HG03175 (cell line): ENCODE measurements around the gene ELMO1.

Experiments used
- ATAC-seq: cut with Tn5 transposase; IDR thresholded peaks from one replicate; pipeline ENCODE4 v1.9.1; 2021; ENCODE audit warnings: mild to moderate bottlenecking, moderate library complexity; ENCODE audit not compliant: unreplicated experiment

Gene ELMO1

DNA sequence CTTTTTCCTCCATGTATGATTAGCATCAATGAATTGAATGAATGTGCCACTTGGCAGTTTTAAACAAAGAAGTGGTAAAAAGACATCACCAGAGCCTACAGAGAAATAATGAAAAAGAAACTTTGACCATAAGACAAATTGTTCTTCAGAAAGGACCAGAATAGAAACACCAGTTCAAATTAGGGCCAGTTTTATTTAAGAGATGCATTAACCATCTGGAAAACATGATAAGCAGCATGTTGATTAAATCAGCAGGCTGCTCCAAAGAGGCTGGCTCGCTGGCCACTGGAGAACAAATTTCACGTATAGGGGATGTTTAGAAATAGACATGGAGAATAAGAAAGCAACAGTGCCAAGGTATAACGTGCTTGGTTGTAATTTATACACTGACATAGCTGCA lies 482.0 kb downstream of the ELMO1 start:
- no peak for ATAC-seq

DNA sequence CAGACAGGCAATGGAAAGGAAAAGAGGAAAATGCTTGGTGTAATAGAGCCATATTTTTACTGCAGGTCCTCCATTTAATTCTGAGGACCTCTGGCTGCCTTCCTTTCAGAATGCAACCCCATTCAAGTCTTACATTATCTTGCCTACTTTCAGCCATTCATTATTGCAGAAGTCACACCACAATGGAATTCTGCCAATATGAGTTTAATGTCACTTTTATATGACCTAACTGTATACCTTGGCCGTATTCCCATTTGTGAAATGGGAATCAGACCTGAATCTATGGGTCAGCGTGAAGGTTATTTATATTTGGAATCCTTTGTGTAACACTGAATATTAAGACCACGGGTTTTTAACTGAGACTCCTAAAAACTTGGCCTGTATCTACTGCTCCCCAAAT lies 482.6 kb downstream of the ELMO1 start:
- ATAC-seq: no peak

DNA sequence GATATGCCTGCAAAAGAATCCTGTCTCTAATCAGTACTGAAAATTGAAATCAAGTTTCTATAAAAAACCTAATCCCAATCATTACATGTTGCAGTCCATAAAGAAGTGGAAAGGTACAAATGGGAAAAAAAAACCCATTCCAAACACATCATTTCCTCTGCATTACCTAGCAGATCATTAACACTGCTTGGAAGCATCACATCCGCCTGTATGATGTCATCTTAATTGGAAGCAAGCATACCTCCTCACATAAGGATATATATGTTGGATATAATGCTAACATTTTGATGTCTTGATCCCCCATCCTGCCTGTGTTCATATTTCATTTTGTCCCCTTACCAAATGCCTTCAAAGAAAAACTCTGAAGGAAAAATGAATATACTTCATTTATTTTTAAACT lies 483.0 kb downstream of the ELMO1 start:
- ATAC-seq: no peak

DNA sequence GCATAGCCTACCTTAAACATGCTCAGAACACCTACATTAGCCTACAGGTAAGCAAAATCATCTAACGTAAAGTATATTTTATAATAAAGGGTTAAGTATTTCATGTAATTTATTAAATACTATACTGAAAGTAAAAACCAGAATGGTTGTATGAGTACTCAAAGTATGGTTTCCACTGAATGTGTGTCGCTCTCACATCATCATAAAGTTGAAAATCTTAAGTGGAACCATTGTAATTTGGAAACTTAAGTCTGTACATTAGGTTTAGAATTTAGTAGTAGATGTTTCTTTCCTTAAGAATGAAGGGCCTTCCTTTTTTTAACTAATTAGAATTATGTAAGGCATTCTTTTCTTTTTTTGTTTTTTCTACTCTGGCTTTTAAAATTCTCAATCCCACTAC lies 484.4 kb downstream of the ELMO1 start:
- no peak for ATAC-seq

DNA sequence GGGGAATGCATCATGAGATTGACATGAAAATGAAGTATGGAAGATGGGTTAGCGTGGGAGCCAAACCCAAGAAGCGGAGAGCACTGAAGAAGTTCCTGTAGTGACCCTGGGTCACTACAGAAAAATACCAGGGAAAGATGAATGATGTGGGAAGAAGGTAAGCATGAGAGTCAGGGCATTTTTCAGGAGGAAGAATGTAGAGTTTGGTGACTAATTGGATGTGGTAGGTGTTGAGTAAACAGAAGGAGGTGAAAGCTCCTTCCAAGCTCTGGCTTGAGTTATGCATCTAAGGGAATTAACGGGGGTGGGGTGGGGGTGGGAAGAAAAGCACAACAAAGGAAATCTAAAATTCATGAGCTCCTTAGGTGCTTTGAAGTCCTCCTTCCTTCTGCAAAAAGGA lies 486.3 kb downstream of the ELMO1 start:
- no peak for ATAC-seq

DNA sequence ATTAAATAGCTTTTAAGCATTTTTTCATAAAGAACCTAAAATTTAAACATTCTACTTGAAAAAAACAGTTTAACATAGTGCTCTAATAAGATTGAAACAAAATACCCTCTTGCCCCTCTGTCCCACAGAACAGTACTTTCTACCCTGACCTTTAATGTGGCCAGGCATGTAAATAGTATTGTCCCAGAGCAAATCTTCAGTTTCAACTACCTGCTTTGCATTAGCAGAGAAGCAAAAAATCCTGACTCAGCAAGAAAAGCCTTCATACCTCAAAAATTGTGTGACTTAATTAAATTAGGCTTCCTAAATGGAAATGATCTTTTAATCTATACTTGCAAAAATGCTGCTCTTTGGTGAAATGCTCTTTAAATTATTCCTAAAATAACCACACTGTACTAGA lies 487.0 kb downstream of the ELMO1 start:
- ATAC-seq: no peak

DNA sequence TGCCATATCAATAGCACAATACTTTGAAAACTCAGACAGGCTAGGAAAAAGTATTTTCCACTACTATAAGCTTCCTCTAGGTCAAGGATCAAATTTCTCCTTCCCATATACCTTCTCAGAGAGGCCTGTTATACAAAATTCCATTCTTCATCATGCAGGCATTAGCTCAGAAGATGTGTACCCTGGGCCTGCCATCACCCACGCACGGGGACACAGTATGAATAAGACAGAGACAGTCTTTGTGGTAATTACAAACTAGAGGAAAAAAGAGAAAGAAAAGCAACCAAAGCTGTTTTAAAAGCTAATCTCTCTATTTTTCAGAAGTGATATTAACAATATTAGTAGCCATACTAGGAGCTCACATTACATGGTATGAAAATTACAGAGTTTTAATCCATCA lies 487.6 kb downstream of the ELMO1 start:
- ATAC-seq: no peak

DNA sequence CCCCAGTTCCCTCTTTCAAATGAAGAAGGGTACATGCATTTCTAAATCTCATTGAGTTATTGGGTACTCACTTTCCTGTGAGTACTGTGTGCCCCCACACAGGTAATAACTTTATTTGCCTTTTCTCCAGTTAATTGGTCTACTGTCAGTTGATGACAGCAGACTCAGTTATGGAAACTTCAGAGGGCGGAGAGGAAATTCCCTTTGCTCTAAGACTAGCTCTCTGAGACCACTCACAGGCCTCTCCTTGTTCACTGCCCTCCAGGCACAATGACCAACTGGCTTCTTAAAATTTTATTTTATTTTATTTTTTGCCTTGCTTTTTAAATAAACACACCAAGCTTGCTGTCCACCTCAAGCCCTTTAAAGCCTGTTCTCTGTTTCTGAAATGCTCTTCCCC lies 488.6 kb downstream of the ELMO1 start:
- no peak for ATAC-seq

DNA sequence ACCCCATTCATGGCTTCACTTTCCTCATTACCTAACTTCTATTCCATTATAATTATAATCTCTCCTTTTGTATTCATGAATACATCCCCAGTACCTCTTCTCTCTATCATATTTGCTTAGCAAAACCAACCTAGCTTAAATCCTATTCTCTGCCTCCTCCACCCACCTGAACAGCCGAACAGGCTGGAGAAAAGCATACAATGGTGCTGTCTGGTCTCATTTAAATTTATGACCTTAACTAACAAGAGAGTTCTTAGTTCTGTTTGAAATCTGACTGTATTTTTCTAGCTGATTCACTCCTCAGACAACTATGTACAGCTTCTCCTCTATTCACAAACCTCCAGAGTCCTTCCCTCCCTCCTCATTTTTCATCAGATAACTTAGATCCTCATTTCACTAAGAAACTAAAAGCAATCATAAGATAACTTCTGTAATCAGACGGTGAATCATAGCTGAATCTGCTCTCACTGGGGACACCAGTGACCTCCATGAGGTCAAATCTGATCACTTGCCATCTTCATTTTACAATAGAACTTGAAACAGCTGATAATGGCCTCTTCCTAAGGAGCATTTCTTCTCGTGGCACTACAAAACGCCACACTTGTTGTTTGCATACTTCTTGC lies 490.4 kb downstream of the ELMO1 start:
- ATAC-seq: no peak

DNA sequence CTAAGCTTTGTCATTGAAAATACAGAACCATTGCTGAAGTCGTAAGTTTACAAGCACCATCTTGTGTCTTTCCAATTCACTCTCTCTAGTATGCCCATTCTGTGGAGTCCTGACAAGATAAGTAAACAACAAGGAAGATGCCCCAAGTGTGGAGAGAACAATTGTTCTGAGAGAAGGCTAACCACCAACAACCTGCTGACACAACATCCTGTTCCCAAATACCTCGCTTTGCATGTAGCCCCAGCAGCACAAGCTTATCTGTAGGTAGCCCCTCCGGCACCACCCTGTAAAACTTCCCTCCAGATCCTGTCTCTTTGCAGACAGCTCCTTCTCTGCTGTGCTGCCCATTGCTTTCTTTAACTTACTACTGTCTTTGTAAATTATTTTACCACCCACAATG lies 491.0 kb downstream of the ELMO1 start:
- no peak for ATAC-seq

DNA sequence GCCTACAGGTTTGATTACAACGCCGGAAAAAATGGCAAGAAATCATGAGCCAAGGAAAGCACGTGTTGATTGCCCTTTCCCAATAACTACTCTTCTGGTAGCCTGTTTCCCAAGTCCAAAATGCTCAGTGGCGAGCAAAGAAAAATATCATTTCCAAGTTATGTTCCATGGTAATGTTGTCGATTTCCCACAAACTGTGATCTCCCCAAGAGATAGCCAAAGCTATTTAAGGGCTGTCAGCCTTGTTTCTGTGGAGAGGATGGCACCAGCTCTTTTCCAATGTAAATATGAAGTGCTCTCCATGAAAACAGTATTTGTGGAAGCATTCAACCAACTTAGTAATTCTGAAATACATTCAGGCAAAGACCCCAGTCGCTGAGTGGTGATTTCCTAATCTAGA lies 491.9 kb downstream of the ELMO1 start:
- ATAC-seq: no peak

DNA sequence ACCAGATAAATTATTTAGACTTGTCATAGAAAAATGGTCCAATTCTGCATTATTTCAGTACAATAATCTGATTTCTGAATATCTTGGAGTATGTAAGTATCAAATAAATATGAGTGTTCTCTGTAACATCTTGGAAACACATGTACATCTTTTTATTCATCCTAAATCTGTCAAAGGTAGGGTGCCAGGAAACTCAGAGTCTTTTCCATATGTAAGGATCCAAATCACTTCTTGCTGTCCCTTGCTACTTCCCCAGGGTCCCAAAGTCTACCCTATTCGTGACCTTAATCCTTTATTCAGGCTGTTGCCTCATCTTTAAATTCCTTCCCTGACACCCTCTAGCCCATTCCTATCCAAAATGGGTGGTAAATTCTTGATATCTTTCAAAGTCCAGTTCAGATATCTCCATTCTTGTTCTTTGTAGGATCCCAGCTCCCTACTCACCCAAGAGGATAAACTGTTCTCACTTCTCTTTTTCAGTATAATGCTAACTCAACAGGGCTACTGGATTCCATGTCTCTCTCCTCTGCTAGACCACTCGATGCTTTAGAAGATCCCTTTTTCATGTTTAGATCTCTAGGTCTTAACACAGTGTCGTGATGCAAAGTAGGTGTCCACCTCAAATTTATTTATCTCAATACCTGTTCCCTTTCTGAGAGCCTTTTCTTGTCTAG lies 493.1 kb downstream of the ELMO1 start:
- ATAC-seq: no peak

DNA sequence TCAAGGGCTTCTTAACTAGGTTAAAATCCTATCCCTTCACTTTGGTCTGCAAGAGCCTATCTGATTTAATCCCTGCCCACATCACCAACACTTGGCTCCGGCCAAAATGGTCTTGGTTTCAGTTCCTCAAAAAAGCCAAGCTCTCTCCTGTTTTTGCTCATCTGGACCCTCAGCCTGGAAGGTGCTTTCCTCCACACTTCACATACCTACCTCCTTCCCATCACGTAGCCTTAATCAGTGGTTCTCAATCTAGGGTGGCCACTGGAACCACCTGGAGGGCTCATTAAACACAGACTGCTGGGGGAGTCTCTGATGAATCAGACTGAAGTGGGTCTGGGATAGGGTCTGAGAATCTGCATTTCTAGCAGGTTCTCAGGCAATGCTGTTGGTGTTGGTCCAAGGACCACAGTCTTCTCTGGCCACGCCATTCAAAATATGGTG lies 497.4 kb downstream of the ELMO1 start:
- peak; percentile 97 for ATAC-seq

DNA sequence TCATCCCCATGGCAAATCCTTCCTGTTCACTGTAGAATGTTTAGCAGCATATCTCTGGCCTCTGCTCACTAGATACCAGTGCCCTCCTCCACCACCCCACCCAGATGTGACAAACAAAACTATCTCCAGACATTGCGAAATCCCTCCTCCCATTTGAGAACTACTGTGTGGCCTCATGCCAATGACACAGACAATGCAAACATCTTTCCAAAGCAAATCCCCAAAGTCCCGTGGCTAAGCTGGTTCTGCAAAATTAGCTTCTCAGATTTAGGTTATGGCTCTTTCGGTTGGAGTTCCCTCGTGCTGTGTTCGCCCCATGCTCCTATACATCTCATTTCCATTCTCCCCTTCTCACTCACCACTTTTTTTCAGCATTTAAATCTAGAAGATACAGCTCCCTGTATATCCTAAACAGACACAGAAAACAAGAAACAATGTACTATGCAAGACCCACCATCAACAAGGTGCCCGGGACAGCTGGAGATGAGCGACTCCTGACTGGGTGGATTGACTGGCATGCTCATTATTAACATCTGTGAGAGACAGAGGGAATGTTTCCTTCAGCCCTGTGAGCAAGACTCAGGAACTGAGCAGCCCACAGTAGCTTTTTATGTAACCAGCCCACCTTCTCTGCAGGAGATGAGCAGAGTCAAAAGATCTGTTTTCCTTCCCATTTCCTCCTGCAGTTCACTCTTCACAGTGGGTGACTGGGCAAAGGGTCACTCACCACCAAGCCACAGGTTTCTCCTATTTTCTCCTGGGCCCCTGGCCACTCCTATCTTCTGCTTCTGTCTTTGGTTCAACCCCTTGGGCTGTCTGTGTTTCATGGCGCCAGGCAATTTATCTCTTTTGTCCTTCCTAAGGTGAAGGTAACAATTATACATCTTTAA lies 498.7 kb downstream of the ELMO1 start:
- no peak for ATAC-seq

DNA sequence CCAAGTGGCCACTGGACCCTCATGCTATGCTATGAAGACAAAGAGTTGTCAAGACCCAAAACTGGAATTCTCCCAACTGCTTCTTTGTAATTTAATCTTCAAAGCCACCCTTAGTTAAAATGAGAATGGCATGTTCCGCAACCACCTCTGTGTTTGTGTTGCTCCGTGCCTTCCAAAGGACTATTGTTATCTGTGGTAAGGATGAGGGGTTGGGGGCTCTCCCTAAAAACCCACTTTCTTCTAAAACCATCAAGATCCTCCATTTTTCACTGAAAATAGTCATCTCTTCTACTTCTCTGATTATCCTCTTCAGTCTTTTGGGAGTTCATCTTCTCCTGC lies 502.3 kb downstream of the ELMO1 start:
- no peak for ATAC-seq

DNA sequence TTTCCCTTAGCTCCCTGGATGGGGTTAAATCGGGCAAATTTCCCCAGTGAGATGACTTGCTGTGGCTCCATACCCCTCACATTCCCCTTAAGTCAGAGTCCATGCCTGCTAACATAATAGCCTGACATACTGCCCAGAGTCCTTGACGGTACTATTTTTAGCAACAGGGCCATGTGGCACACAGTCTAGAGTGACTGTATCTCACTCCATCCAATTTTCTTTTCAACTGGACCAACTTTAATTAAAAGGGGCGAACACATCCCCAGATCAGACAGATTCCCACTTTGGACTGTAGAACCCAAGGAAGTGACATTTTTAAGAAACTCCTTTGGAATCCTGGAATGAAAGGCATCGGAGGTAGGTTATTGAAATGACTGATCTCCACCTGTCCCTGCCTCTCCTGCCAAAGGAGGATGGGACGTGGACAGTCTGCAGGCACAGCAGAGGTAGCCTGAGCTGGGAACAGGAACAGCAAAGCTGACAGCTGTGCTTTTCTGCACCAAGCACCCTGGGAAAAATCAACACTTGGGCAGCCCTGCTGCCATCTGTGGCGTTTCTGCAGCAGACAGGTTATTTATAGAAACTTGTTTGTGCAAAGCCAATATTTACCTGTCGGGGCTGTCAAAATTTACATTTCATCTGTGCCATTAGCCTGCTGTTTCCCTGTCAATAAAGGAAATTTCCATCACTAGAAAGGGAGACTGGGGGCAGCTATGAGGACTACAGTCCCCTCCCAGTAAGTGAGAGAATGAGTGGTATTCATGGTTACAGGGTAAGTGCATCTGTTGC lies 502.9 kb downstream of the ELMO1 start:
- no peak for ATAC-seq

DNA sequence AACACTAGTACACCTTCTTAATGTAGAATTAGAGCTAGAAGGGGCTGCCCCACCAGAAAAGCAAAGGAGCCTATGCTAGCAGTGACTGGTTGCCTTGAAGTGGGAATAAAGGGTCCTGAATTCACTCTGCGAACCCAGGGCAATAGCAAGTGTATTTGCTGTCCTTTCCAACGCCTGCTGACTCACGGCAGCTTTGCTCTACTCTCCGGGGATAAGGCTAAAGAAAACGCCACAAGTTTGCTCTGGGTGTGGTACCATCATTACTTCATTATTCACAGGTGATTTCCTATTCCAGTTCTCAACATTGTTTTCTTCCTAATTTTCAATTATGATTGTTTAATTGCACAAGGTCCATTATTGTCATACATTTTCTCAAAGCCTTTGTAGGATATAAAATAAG lies 503.8 kb downstream of the ELMO1 start:
- ATAC-seq: no peak

DNA sequence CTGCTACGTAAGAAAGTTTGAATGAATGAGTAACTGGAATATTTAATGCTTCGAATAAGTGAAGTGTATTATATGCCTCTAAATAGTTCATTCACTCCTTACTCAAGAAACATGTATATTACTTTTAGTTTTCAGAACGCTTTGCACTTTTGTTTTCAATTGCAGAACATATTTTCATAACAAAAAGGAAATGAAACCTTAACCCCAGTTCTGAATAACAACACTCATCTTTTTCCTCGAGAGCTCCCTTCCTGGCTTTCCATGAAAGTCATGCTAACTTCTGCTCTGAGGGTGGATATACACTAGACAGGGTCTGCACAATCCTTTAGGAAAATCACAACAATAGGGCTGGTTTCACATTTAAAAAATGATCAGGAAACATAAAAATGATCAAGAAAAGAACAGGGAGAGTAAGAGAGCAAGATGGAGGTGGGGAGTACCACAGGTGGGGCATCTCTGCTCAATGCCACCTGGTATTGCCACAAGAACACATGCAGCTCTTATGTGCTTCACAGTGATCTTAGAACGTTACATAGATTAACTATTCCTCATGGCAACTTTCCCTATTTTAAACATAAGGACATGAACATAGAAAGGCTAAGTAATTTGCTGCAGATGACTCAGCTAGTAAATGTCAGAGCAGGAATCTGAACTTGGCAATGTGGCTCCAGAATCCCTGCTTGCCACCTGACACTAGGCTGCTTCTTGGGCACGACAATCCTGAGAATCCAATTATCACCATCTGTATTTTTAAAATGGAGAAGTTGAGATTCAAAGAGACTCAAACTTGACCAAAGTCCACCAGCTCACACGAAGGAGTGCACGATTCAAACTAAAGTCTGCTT lies 504.9 kb downstream of the ELMO1 start:
- peak; percentile 61 for ATAC-seq

DNA sequence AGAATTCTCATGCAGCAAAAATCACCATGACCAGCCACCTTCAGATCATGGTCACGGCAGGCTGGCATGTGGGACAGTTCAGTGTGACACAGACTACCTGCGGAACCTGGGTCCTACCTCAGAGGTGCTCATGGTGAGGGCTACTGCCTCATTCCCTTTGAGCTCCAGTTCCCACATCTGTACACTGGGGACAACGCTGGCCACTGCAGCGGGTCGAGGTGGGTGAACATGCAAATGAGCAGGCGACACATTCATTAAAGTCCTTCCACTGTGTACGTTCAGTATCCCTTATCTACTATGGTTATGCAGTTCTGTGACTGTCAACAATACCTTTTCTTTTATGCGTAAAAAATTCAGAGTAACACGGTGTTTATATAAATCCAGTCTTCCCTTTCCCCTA lies 505.7 kb downstream of the ELMO1 start:
- ATAC-seq: no peak

DNA sequence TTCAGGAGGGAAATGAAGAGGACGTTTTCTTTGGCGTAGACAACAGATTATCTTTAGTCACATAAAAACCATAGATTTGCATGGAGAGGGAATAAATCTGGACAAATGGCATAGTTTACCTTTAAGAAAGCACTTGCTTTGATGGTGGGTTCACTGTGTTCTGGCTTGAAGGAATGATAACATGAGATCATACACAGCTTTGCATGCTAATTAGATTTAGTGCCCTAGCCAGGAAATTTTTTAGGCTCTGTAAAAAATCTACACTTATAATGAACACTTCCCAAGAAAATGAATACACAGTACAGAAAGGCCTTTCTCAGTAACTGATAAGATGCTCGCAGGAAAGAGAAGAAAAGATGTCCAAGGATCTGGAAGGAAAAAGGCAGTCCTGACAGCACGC lies 506.1 kb downstream of the ELMO1 start:
- no peak for ATAC-seq
